Lung (tissue), 16 donors: Measurements from ENCODE around the gene TDRD3. TPM values are rescaled to one million over a fixed set of nuclear protein-coding genes. Genes with fewer than 3 reads are reported as not detected.
A peak's percentile ranks its signal among the peaks of the same experiment; 100 is the strongest.

ENCODE experiments used
- ATAC-seq: fragments of 200-7000 bp; cut with Tn5 transposase; one replicate; pipeline ENCODE4 v1.9.1; 2020; ENCODE audit warnings: moderate number of reproducible peaks; ENCODE audit not compliant: insufficient read depth, low FRiP score
- DNase-seq, 3 donors: peaks; one replicate each; pipeline ENCODE4 v3.0.0-alpha.2; 2013 to 2017
- H3K27ac ChIP-seq, 2 donors: one replicate each; pipeline ENCODE4 v1.5.1; 2013; ENCODE audit warnings: mild to moderate bottlenecking in 2 of 2, moderate library complexity in 2 of 2, control low read depth in 1 of 2, inconsistent platforms in 1 of 2, low read depth in 1 of 2, low read length in 1 of 2
- H3K27me3 ChIP-seq, 3 donors: one replicate each; pipeline ENCODE4 v1.5.1; 2013; ENCODE audit warnings: low read length in 2 of 3; ENCODE audit not compliant: control insufficient read depth in 3 of 3, insufficient read depth in 3 of 3
- H3K36me3 ChIP-seq, 4 donors: one replicate each; pipeline ENCODE4 v1.5.1; 2013; ENCODE audit warnings: low read length in 4 of 4, mild to moderate bottlenecking in 1 of 4, moderate library complexity in 1 of 4; ENCODE audit not compliant: control insufficient read depth in 4 of 4, insufficient read depth in 4 of 4
- H3K4me1 ChIP-seq, 5 donors: one replicate each; pipeline ENCODE4 v1.5.1; 2013; ENCODE audit warnings: low read length in 5 of 5, mild to moderate bottlenecking in 2 of 5, moderate library complexity in 1 of 5; ENCODE audit not compliant: control insufficient read depth in 5 of 5, insufficient read depth in 5 of 5
- H3K4me3 ChIP-seq: one replicate; pipeline ENCODE4 v1.5.1; 2013; ENCODE audit warnings: mild to moderate bottlenecking, control low read depth, moderate library complexity
- H3K9ac ChIP-seq, 2 donors: one replicate each; pipeline ENCODE4 v1.5.1; 2013; ENCODE audit warnings: low read length in 2 of 2, control low read depth in 1 of 2; ENCODE audit not compliant: insufficient read depth in 1 of 2
- H3K9me3 ChIP-seq, 4 donors: one replicate each; pipeline ENCODE4 v1.5.1; 2013; ENCODE audit warnings: low read length in 3 of 4, mild to moderate bottlenecking in 1 of 4, moderate library complexity in 1 of 4; ENCODE audit not compliant: control insufficient read depth in 4 of 4, insufficient read depth in 3 of 4
- CTCF ChIP-seq: IDR thresholded peaks from 2 replicates; pipeline ENCODE4 v1.5.1; 2012; ENCODE audit warnings: mild to moderate bottlenecking; ENCODE audit errors: control extremely low read depth, extremely low read depth
- WGBS, 2 donors: extraction: QIAGEN DNeasy Blood & Tissue Kit; methylation state at CpG; one replicate each; pipeline ENCODE4 v1.1.7; 2013; 5-methylcytosine and 5-hydroxymethylcytosine counted together
- long read RNA-seq, 5 donors: transcript quantifications; one replicate each; lab custom pipeline, GENCODE V29; 2026
- polyA plus RNA-seq, 2 donors: library from polyadenylated mRNA; stranded (reverse); fragments of 200-250 nt; gene quantifications; one replicate each; pipeline ENCODE4 v1.2.1, GENCODE V29; 2013
- total RNA-seq, 2 donors: library from RNA; depleted of rRNA in 1 of 2; stranded (reverse); fragments of >200 nt in 1 of 2; gene quantifications; one replicate each; pipeline ENCODE4 v1.2.1, GENCODE V29; 2014 to 2021
- donor health status: control.
- donor health status: control.
- donor health status: Bipolar disorder and iron deficiency.
- donor health status: healthy.
- donor health status: DM: yes; HTN: yes; CAD: no.

TDRD3 gene
- total RNA-seq: 10 to 100 TPM; 25.4 to 56.7 TPM
- 10 to 100 TPM in 1 of 2 donors, 1 to 10 TPM in 1; 6.5 to 13.4 TPM for polyA plus RNA-seq
- long read RNA-seq, donor 1, partial matches to known transcripts: 0 of 3 reads
- long read RNA-seq, donor 1, other reads (novel, unspliced or antisense): 0 of 3 reads
- long read RNA-seq, donor 2, partial matches to known transcripts: 0 of 1 reads
- long read RNA-seq, donor 2, other reads (novel, unspliced or antisense): 0 of 1 reads
- long read RNA-seq, donor 3, partial matches to known transcripts: 12 of 13 reads
- long read RNA-seq, donor 3, other reads (novel, unspliced or antisense): 0 of 13 reads
- long read RNA-seq, donor 4, partial matches to known transcripts: 5 of 5 reads
- long read RNA-seq, donor 4, other reads (novel, unspliced or antisense): 0 of 5 reads
- long read RNA-seq, donor 5, partial matches to known transcripts: 6 of 6 reads
- long read RNA-seq, donor 5, other reads (novel, unspliced or antisense): 0 of 6 reads

DNA sequence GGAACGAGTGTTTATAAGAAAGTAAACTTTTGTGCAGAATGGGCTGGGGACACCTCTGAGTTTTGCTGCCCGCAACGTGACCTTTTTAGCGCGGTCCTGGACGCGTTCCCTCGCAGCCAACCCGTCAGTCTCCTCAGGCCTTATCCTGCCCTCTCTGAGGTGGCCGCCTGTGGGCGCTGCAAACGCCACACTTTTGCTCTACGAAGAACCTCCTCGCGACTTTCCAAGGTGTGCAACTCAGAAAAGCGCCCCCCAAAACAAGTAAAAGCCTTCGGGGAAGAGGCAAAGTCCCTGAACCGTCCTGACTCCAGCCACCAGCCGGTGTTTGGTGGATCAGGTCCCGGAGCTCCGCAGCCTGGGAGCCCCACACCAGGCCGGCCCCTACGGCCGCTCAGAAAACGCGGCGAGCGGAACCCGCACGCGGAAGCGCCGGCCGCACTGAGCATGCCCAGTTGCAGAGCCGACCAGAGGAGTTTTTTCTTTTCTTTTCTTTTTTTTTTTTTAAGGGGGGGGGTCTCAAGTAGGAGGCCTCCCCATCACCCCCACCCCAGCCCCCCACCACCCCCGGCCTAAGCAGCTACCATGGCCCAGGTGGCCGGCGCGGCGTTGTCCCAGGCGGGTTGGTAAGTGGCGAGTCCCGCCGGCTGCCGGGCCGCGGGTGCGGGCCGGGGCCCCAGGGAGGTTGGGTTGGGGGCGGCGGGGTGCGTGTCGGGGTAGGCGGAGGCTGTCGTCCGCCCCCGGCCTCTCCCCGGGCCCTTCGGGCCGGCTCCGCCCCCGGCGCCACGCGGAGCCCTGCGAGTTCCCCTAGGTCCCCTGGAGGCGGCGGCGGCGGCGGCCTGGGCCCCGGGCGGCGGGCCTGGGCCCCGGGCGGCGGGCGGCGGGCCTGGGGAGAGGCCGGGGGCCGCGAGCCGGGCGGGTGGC lies at the start of gene TDRD3:
Gene TDRD3, plus strand, starts transcription at position 438 of the 921 bp plus-strand sequence. Its CDS starts 145 bp downstream, at position 583.
- Histone ChIP-seq H3K27ac (peak within 1 kb of the TSS; percentile 99), H3K9ac (peak within 1 kb of the TSS; percentile 84 to 94), H3K36me3 (no peaks in the 10 kb centered on the region), H3K4me1 (peaks cover 0 to 18% (median 12%) of the 10 kb centered on the region in 5 donors), H3K27me3 (no peaks in the 10 kb centered on the region), H3K4me3 (peak within 1 kb of the TSS; percentile 91), H3K9me3 (no peaks in the 10 kb centered on the region)
- TF ChIP-seq CTCF: peak; percentile 41
- WGBS, 2 donors: 0% methylated on average over 48 to 84 of the region's 84 CpGs
- ATAC-seq: peak; percentile 78
- peak; percentile 92 to 95 (median 93) for DNase-seq

DNA sequence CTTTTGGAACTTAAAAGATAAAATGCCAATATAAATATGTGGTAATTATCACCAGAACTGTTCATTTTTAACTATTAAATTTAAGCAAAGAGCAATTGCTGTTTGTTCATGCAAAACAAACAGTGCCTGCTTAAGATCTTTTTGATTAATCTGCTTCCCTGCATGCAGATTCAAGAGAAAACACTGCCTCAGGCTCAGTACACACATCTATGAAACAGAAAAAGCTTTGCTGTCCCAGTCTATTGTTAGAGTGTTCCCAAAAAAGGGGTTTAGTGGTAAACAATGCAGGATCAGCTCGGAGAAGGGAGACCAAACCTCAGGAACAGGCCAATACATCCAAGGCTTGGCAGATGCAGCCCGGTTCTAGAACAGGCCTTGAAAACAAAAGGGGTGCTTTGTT lies 49.3 kb upstream of the TDRD3 start:
- Histone ChIP-seq H3K27ac (no peak overlapping the region), H3K4me3 (no peak overlapping the region), H3K4me1 (peaks cover 0 to 3% (median 0%) of the 10 kb centered on the region in 5 donors), H3K9me3 (peaks cover 0 to 3% (median 1%) of the 10 kb centered on the region in 4 donors), H3K36me3 (no peaks in the 10 kb centered on the region), H3K9ac (no peak overlapping the region), H3K27me3 (no peaks in the 10 kb centered on the region)
- no peak for DNase-seq
- 82 to 91% methylated on average over 2 of the region's 2 CpGs for whole genome bisulfite sequencing, 2 donors
- no peak for ATAC-seq
- TF ChIP-seq CTCF: no peak

- Histone ChIP-seq H3K9me3 (peaks cover 0 to 6% (median 1%) of the 10 kb centered on the region in 4 donors), H3K9ac (no peak overlapping the region), H3K27me3 (no peaks in the 10 kb centered on the region), H3K27ac (no peak overlapping the region), H3K4me1 (peaks cover 0 to 3% (median 0%) of the 10 kb centered on the region in 5 donors), H3K4me3 (no peak overlapping the region), H3K36me3 (no peaks in the 10 kb centered on the region)
- DNase-seq (no peak), ATAC-seq (no peak)
- WGBS, 2 donors: 74 to 90% methylated on average over 3 of the region's 3 CpGs
- TF ChIP-seq CTCF: no peak
These were observed 48.9 kb upstream of the TDRD3 start for GRCh38 chr13:60348097-60348496.
